Measurements from ENCODE around the gene SLIT3.

SLIT3 gene

DNA sequence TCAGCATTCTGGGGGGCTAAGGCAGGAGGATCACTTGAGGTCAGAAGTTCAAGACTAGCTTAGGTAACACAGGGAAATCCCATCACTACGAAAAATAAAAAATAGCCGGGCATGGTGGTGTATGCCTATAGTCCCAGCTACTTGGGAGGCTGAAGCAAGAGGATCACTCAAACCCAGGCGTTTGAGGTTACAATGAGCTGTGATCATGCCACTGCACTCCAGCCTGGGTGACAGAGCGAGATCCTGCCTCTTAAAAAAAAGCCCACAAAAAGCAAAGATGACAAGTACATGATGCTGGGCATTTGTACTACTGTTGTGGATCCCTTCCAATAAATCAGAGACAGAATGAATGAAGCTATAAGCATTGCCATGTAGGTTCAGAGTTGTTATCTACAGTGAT lies 401.7 kb downstream of the SLIT3 start:
- Histone ChIP-seq H3K27me3 (ENCODE audit: insufficient read depth, low read length) (no peaks in the 10 kb centered on the region), H3K36me3 (ENCODE audit: insufficient read depth, low read depth, low read length) (no peaks in the 10 kb centered on the region)

DNA sequence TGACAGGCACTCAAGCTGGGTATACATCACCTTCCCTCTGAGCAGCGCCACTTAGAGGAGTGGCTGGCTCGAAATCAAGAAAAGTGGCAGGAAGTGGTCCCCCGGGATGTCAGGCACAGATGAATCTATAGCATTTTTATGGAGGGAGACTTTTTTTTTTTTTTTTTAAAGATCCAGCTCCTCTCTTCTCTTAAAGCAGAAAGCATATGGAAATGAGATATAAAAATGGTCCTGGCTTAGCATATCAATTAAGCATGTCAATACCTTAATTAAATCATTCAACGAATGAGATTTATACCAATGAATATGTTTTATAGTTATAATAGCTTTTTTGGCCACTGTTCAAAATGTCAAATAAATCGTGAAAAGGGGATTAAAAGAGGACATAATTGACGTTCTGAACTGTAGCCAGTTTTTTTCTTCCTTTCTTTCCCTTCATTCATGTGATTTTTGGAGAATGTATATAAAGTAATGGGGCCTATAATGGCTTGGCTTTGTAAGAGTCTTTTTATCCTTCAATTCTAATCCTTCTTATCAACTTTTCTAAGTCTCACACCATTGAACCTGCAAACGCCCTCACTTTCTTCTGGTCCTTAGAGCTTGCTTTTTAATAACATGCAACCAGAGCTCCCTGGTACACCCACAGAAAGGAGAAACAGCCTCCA lies 402.6 kb downstream of the SLIT3 start:
- Histone ChIP-seq H3K27ac (ENCODE audit: low read length) (no peak overlapping the region), H3K9ac (ENCODE audit: low read depth, low read length) (no peak overlapping the region), H3K4me3 (ENCODE audit: low read length) (no peak overlapping the region), H3K36me3 (ENCODE audit: insufficient read depth, low read depth, low read length) (no peaks in the 10 kb centered on the region), H3K9me3 (ENCODE audit: insufficient read depth, low read depth, low read length) (no peaks in the 10 kb centered on the region), H3K4me1 (ENCODE audit: insufficient read depth, low read length) (no peaks in the 10 kb centered on the region), H3K27me3 (ENCODE audit: insufficient read depth, low read length) (no peaks in the 10 kb centered on the region)

More for the DNA sequence above, 401.7 kb downstream of the SLIT3 start:
- Histone ChIP-seq H3K4me3 (ENCODE audit: low read length) (no peak overlapping the region), H3K9ac (ENCODE audit: low read depth, low read length) (no peak overlapping the region), H3K27ac (ENCODE audit: low read length) (no peak overlapping the region), H3K9me3 (ENCODE audit: insufficient read depth, low read depth, low read length) (no peaks in the 10 kb centered on the region), H3K4me1 (ENCODE audit: insufficient read depth, low read length) (no peaks in the 10 kb centered on the region)

DNA sequence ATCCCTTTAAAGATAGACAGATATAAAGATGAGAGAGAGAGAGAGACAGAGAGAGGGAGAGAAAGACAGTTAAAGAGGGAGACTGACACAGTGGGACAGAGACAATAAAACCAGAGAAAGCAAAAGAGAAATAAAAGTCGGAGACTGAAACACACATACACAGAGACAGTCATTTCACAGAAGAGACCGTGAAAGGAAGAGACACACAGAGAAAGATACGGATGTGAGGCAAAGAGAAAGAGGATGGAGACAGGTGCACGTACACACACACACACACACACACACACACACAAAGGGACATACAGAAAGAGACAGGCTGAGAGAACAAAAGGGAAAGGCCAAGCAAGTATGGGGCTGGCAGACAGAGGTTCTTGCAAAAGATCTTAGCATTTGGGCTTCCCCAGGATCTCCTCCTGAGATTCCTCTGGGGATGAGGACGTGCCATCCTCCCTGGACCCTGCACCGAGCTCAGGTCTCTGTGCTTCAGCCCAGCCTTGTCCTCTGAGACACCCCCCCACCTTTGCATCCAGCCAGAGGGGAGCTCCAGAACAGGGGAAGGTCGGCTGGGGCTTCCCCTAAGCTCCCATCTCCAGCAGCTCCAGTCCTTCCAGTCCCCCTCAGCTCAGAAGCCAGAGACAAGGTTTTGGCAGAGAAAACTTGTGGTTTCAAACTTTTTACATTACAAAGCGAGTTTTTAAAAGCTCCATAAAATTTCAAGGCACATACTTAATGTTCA lies 403.4 kb downstream of the SLIT3 start:
- Histone ChIP-seq H3K9ac (ENCODE audit: low read depth, low read length) (no peak overlapping the region), H3K9me3 (ENCODE audit: insufficient read depth, low read depth, low read length) (no peaks in the 10 kb centered on the region), H3K27me3 (ENCODE audit: insufficient read depth, low read length) (no peaks in the 10 kb centered on the region), H3K4me3 (ENCODE audit: low read length) (no peak overlapping the region), H3K27ac (ENCODE audit: low read length) (no peak overlapping the region), H3K4me1 (ENCODE audit: insufficient read depth, low read length) (no peaks in the 10 kb centered on the region), H3K36me3 (ENCODE audit: insufficient read depth, low read depth, low read length) (no peaks in the 10 kb centered on the region)

GRCh38 chr5:168895295-168896071 lies 405.5 kb downstream of the SLIT3 start:
- Histone ChIP-seq H3K9me3 (ENCODE audit: insufficient read depth, low read depth, low read length) (no peaks in the 10 kb centered on the region), H3K9ac (ENCODE audit: low read depth, low read length) (no peak overlapping the region), H3K27me3 (ENCODE audit: insufficient read depth, low read length) (no peaks in the 10 kb centered on the region), H3K4me1 (ENCODE audit: insufficient read depth, low read length) (no peaks in the 10 kb centered on the region), H3K27ac (ENCODE audit: low read length) (no peak overlapping the region), H3K36me3 (ENCODE audit: insufficient read depth, low read depth, low read length) (no peaks in the 10 kb centered on the region), H3K4me3 (ENCODE audit: low read length) (no peak overlapping the region)

DNA sequence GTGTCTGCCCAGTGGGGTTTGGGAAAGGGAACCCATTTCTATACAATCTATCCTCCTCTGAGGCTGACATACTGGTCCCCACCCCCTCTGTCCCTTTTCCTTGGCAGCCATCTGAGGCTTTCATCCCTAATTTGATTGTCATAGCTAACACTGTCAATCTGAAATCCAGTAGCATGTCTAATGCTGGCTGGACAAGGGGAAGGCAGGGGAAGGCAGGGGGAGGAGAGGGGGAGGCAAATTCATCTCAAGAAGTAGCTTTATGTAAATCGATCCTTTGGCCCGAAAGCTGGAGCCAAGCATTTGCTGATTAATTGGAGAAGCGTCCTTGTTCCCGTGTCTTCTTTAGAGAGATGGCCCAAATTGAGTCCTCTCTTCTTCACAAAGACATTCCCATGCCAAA lies 407.7 kb downstream of the SLIT3 start:
- Histone ChIP-seq H3K4me3 (ENCODE audit: low read length) (no peak overlapping the region), H3K27ac (ENCODE audit: low read length) (no peak overlapping the region), H3K9me3 (ENCODE audit: insufficient read depth, low read depth, low read length) (no peaks in the 10 kb centered on the region), H3K36me3 (ENCODE audit: insufficient read depth, low read depth, low read length) (no peaks in the 10 kb centered on the region), H3K9ac (ENCODE audit: low read depth, low read length) (no peak overlapping the region), H3K27me3 (ENCODE audit: insufficient read depth, low read length) (no peaks in the 10 kb centered on the region), H3K4me1 (ENCODE audit: insufficient read depth, low read length) (no peaks in the 10 kb centered on the region)

- H3K4me1 ChIP-seq (ENCODE audit: insufficient read depth, low read length) = no peaks in the 10 kb centered on the region
- H3K27me3 ChIP-seq (ENCODE audit: insufficient read depth, low read length) = no peaks in the 10 kb centered on the region
- no peak overlapping the region for H3K9ac ChIP-seq (ENCODE audit: low read depth, low read length)
- no peaks in the 10 kb centered on the region for H3K9me3 ChIP-seq (ENCODE audit: insufficient read depth, low read depth, low read length)
- H3K27ac ChIP-seq (ENCODE audit: low read length) = no peak overlapping the region
- no peak overlapping the region for H3K4me3 ChIP-seq (ENCODE audit: low read length)
- H3K36me3 ChIP-seq (ENCODE audit: insufficient read depth, low read depth, low read length) = no peaks in the 10 kb centered on the region
Observed at GRCh38 chr5:168892618-168893186, 408.2 kb downstream of the SLIT3 start.

DNA sequence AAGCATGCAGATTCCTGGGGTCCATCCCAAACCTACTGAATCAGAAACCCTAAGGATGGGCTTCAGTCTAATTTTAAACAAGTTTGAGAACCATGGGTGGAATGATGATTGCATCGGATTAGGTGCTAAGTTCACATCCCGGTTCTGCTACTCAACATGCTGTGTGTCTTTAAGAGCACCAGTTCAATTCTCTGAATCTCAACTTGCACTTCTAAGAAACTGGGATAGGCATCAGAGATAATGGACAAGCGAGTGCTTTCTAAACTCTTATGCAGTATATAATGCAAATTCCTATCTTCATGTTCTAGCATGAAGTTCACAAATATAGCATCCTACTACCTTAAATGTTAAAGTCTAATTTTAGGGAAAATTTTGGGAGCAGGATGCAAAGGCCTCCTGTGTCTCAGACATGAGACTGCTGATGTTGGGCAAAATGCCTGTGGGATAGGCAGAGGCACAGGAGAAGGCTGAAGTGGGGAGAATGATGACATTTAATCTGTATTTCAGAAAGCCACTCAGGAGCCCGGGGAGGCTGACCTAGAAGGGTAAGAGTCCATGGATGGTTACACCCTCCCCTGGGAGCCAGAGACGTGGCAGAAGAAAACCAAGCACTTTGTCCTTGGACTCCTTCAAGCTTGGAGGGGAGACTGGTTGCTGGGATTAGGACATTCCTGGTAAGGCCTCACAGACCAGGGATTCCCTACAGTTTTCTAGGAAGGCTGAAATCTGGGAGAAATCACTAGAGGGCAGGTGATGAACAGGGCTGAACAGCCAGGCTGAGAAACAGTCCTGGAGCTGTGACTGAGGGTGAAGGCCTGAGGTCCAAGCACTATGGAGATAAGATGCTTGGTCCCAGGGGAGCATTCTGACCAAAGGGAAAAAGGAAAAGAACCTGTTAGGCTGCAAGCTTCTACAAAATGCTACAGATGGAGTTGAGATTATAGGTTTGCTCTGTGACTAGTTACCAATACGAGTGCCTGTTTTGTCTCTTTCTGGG lies 409.8 kb downstream of the SLIT3 start:
- H3K27me3 ChIP-seq (ENCODE audit: insufficient read depth, low read length) = no peaks in the 10 kb centered on the region
- no peak overlapping the region for H3K27ac ChIP-seq (ENCODE audit: low read length)
- no peaks in the 10 kb centered on the region for H3K9me3 ChIP-seq (ENCODE audit: insufficient read depth, low read depth, low read length)
- no peak overlapping the region for H3K9ac ChIP-seq (ENCODE audit: low read depth, low read length)
- H3K4me1 ChIP-seq (ENCODE audit: insufficient read depth, low read length) = no peaks in the 10 kb centered on the region
- no peaks in the 10 kb centered on the region for H3K36me3 ChIP-seq (ENCODE audit: insufficient read depth, low read depth, low read length)
- H3K4me3 ChIP-seq (ENCODE audit: low read length) = no peak overlapping the region

- no peaks in the 10 kb centered on the region for H3K9me3 ChIP-seq (ENCODE audit: insufficient read depth, low read depth, low read length)
- H3K4me3 ChIP-seq (ENCODE audit: low read length) = no peak overlapping the region
- H3K27me3 ChIP-seq (ENCODE audit: insufficient read depth, low read length) = no peaks in the 10 kb centered on the region
- H3K36me3 ChIP-seq (ENCODE audit: insufficient read depth, low read depth, low read length) = no peaks in the 10 kb centered on the region
- H3K4me1 ChIP-seq (ENCODE audit: insufficient read depth, low read length) = no peaks in the 10 kb centered on the region
- no peak overlapping the region for H3K9ac ChIP-seq (ENCODE audit: low read depth, low read length)
- no peak overlapping the region for H3K27ac ChIP-seq (ENCODE audit: low read length)
Observed at GRCh38 chr5:168889039-168889438, 411.9 kb downstream of the SLIT3 start.

DNA sequence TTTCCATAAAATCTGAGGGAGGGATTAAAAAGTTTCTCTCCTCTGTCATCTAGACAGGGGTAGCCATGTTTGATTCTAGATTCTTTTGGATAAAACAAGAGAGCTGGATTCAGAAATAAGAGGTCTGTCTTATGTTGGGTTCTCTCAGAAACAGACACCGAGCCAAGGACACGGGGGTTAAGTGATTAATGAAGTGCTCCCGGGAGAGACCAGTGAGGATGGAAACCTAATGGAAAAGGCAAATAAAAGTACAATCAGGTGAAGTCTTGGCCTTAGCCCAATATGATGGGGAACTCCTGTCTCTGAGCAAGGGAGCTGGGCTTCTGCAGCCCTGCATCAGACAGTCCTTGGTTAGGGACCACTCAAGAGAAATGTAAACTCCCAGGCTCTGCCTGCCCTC lies 413.0 kb downstream of the SLIT3 start:
- Histone ChIP-seq H3K27me3 (ENCODE audit: insufficient read depth, low read length) (no peaks in the 10 kb centered on the region), H3K9me3 (ENCODE audit: insufficient read depth, low read depth, low read length) (no peaks in the 10 kb centered on the region), H3K9ac (ENCODE audit: low read depth, low read length) (no peak overlapping the region), H3K27ac (ENCODE audit: low read length) (no peak overlapping the region), H3K4me3 (ENCODE audit: low read length) (no peak overlapping the region), H3K4me1 (ENCODE audit: insufficient read depth, low read length) (no peaks in the 10 kb centered on the region; the same call in 1 of the 2 replicates), H3K36me3 (ENCODE audit: insufficient read depth, low read depth, low read length) (no peaks in the 10 kb centered on the region)

DNA sequence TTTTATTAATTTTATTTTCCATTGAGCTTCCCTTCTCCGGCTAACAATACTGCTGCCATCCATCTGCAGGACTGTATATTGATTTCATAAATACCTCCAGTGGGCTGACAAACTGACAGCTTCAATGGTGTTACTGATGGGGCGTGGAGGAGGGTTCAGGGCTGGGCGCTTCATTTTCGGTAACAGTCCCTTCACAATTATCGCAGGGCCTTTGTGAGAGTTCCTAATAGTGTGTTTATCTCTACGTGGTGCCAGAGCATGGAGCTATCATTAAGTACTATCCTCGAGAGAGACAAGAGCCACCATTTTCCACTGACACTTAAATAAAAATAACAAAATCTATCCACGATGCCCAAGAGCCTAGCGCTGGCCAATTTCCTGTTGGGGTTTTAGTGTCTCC lies 414.8 kb downstream of the SLIT3 start:
- Histone ChIP-seq H3K9ac (ENCODE audit: low read depth, low read length) (no peak overlapping the region), H3K36me3 (ENCODE audit: insufficient read depth, low read depth, low read length) (no peaks in the 10 kb centered on the region), H3K27ac (ENCODE audit: low read length) (no peak overlapping the region), H3K4me3 (ENCODE audit: low read length) (no peak overlapping the region), H3K27me3 (ENCODE audit: insufficient read depth, low read length) (no peaks in the 10 kb centered on the region), H3K9me3 (ENCODE audit: insufficient read depth, low read depth, low read length) (no peaks in the 10 kb centered on the region), H3K4me1 (ENCODE audit: insufficient read depth, low read length) (peaks cover 6% of the 10 kb centered on the region; the same call in 1 of the 2 replicates)

Measured in iPS-20b (cell line).